NCI-H2171 (cell line): ENCODE results near the gene CAMTA1.
"Not testable (repeated sequence)": the region's sequence is repeated elsewhere in the genome, so short reads cannot be mapped to it uniquely, and the experiment has no call there.

Experiments used
- DNase-seq: peaks from one replicate; lab custom pipeline; 2025; lab: John Stamatoyannopoulos, UW

CAMTA1 gene

DNA sequence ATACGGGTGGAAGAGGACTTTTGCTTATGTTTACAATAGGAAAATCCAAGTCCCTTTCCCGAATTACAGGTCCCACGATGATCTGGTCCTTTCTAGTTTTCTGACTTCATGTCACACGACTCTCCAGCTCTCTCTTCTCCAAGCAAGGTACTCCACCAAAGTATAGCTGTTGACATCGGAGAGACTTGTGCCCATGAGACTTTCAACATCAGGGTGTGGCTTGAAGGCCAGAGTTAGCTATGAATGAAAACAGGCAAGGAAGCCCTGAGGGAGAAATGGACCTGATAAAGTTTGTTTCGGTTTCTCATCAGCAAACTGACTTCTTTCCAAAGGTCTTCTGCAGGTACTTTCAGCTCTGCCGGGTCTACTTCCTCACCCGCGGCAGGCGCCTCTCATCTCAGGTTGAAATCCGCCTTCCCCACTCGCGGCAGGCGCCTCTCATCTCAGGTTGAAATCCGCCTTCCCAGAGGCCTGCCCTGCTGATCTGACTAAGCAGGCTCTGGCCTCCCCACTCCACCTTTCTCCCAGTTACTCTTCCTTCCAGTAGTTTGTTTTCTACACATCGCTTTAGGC lies 996.8 kb downstream of the CAMTA1 start:
- no peak for DNase-seq

DNA sequence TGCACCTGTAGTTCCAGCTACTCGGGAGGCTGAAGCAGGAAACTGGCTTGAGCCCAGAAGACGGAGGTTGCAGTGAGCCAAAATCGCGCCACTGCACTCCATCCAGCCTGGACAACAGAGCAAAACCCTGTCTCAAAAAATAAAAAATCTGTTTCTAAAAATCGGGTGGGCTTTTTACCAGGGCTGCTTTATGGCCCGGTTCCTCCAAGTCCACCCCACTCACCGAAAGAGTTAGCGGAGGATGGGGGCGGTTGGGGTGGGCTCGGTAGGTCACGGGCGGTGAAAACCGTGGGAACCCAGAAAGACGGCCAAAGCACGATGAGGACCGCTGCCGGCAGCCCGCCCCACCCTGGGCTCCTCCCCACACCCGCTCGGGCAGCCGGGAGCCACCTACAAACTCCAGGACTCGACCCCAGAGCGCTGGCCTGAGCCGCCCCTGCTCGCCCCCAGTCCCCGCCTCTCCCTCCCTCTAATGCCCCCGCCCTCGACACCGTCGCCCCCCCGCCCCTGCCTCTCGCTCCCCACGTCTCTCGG lies 998.0 kb downstream of the CAMTA1 start:
- DNase-seq, result no peak

DNA sequence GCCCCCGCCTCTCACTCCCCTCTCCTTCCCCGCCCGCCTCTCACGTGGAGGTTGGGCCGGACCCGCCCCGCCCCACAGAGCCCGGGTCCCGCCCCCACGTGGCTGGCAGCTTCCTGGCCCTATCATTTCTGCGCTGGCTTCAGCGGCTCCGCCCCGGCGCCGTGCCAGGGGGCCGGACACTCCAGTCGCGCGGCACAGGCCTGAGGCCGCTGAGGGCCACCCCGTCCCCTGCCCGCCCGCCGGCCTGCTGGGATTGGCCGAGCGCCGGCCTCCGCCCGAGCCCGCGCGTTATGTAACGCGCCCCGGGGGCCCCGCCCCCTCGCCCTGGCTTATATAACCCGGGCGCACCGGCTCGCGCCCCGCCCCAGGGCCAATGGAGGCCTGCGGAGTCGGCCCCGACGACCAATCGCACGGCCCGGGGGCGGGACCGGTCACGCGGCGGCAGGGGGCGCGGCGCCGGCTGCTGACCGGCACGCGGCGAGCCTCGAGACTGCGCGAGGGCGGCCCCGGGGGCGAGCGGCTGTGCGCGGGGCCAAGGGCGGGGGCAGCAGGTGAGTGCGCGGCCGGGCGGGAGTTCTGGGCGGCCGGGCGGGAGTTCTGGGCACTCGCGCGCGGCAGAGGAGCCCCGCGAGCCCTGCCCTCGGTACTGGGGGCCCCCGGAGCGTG lies 998.7 kb downstream of the CAMTA1 start, which contains the start of gene PER3:
PER3 (plus strand) TSS at position 466 of the 666 bp plus-strand sequence. CDS start 587 bp downstream, outside the sequence.
- DNase-seq, result peak; percentile 93

DNA sequence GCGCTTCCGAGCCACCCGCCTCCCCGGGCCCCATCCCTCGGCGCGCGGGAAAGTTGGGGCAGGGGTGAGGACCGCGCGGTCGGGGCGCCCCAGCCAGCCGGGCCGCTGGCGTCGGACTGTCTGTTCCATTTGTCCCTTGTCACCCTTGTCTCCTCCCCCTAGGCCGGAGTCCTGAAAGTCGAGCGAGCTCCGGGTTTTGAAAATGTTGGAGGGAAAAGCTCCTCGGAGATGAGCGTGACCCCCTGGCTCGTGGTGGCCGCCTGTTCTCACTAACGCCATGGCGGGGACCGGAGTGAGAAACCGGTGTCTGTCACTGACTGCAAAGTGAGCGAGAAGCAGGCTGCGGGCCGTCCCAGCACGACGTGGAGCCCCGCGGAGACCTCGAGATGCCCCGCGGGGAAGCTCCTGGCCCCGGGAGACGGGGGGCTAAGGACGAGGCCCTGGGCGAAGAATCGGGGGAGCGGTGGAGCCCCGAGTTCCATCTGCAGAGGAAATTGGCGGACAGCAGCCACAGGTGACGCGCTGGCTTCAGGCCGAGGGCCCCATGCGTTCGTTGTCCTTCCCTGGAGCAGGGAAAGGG lies 999.3 kb downstream of the CAMTA1 start:
- DNase-seq, result no peak

DNA sequence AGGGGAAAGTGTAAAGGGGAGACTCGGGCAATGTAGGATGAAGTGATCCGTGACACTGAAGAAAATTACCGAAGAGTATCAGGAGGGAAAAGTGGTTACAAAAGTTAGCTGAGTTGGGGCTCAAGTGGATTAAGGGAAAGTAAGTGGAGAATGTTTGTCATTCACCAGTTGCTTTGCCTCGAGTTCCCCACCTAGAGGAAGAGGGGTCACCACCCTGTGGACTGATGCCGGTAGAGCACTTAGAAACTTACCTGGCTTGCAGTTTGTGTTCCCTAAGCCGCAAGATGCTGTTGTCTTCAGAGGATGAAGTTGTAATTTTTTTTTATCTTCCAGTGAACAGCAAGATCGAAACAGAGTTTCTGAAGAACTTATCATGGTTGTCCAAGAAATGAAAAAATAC lies 999.9 kb downstream of the CAMTA1 start:
- DNase-seq, result no peak

DNA sequence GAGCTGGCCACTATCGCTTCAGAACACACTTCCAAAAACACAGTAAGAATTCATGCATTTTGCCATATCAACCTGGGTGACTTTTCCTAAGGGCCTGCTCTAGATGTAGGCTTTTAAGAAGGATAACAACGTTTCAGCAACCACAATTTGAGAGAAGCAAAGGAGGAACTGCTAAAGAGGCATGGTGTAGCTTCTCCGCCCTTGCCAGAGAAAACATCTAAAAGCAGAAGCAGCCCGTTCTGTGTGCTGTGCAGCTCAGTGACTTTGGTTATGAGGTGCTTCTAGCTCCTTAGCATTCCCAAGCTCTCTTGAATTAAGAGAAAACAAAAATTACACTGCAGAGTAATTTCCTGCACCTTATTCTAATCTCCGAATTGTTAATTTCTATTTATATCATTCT lies 1001.5 kb downstream of the CAMTA1 start:
- DNase-seq, result no peak

DNA sequence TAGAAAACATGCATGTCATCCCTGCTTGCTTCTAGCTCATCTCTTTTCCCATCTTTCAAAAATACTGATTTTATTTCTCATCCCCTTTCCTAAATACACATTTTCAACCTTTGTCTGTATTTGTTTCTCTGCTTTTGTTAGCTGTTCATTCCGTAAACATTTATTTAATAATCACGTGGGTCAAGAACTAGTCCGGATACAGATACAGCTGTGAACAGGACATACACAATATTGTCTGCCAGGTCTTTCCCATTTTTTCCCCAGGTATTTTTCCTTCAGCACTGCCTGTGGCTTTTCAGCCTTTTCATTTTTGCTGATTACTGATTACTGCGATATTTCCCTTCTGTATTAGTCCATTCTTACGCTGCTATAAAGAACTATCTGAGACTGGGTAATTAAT lies 1004.6 kb downstream of the CAMTA1 start:
- DNase-seq, result no peak

DNA sequence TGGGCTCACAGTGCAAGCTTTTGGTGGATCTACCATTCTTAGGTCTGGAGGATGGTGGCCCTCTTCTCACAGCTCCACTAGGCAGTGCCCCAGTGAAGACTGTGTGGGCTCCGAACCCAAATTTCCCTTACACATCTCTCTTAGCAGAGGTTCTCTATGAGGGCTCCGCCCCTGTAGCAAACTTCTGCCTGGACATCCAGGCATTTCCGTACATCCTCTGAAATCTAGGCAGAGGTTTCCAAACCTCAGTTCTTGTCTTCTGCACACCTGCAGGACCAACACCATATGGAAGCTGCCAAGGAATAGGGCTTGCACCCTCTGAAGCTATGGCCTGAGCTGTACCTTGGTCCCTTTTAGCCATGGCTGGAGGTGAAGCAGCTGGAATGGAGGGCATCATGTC lies 1005.8 kb downstream of the CAMTA1 start:
- DNase-seq, result not testable (repeated sequence)

DNA sequence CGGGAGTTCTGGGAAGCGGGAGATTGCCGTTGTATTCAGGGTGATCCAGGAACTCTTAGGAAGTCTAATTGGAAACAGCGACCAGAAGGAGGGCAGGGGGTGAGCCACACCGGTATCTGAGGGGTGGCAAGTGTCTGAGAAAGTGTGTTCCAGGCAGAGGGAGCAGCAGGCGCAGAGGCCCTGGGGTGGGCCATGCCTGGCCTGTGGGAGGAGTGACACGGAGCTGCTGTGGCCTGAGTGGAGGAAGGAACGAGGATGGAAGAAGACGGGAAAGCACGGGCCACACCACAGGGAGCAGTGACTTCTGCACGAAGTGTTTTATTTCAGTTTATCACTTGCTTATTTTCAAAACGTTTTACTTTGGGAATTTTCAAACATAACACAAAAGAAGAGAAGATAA lies 1010.2 kb downstream of the CAMTA1 start:
- DNase-seq, result no peak

DNA sequence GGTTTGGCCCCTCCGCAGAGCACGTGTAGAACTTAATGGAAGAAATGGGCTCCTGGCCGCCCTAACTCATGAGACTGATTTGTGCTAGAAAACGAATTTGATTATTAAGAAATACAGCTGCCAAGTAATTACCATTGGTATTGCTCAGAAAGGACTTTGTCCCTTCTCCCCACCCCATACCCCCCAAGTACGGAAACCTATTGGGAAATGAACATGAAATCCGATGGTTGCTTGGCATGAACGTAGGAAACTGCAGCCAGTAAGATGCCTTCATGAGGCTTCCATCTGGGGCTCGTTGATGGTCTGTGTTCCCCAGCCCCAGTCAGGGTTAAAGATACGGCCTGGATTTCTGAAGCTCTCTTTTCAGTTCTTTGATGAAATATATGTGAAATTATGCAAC lies 1020.2 kb downstream of the CAMTA1 start:
- no peak for DNase-seq

DNA sequence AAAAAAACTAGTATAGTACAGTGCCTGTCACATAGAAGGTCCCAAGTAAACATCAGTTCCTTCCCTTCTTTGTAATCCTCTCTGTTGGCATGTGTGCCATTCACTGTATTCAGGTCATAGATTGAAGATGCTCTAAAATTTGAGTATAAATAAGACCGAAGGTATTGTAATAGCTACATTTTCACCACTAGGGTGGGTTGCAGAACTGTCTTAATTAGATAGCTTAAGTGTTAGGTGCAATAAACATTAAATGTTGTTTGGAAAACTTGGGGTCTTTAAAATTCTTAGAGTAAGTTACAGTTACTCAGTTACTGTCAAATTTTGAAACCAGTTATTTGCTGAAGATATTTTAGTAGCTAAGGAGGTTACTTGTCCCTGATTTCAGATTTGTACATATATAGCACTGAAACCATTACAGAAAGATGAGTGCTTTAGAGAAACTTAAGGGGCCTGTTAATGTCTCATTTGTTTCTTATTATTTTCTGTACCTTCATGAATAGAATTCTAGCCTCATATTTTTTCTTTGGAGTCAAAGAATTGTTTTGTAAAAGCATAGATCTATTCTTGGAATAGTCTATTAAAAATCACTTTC lies 1023.1 kb downstream of the CAMTA1 start:
- DNase-seq, result peak; percentile 8

DNA sequence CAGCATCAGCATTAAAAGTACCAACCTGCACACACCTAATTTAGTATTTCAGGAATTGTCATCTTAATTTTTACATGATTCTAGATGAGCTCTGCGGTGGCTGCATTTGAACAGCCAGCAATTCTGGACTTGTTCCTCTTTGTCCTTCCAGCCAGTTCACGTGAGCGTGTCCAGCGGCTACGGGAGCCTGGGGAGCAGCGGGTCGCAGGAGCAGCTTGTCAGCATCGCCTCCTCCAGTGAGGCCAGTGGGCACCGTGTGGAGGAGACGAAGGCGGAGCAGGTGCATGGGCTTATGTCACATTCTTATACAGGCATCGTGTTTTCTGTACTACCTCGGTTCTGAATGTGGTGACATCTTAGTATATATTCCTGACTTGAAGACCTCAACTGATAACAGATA lies 1024.5 kb downstream of the CAMTA1 start:
- no peak for DNase-seq

DNA sequence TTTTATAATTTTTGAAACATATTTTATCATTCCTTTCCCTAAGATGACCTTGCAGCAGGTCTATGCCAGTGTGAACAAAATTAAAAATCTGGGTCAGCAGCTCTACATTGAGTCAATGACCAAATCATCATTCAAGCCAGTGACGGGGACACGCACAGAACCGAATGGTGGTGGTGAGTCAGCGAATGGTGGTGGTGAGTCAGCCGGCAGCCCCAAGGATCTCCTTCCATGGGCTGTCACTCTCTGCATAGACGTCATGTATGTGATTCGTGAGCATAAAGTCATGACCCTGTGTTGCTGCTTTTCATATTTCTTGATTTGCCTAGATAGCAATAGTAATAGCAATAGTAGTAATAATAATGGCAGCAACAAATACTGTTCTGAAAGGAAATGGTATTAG lies 1025.1 kb downstream of the CAMTA1 start:
- DNase-seq, result no peak

DNA sequence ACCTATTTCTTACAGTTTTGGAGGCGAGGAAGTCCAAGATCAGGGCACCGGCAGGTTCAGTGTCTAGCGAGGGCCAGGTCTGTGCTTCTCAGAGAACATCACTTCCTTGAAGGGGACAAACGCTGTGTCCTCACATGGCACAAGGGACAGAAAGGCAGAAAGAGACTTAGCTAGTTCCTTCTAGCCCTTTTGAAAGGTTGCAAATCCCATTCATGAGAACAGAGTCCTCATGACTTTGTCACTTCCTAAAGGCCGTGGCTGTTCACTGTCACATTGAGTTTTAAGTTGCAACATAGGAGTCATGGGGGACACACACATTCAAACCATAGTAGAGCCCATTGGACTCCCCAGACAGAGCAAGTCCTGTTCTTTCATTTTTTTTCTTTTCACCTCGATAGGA lies 1026.2 kb downstream of the CAMTA1 start:
- DNase-seq, result no peak

DNA sequence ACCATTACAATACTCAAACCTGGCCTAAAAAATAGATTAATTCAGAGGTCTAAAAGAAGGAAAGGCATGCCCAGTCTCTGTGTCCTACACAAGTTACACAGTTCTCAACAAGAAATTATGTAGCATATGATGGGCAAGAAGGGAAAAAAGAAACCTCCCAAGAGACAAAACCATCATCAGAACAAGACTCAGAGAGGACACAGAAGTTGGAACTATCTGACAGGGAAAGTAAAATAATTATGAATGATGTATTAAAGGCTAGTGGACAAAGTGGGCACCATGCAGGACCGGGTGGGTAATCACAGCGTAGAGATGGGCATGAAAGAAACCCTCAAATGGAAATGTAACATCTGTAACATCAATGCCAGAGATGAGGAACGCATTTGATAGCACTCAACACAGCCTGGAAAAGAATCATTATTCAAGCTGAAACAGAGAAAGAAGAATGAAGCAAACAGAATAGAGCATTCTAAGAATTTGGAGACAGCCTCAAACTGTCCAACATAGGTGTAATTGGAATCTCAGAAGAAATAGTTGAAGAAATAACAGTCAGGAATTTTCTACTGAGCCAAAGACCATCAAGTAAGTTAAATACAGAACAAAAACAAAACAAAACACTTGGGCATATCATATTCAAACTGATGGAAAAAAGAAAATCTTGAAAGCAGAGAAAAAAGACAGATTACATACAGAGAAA lies 1028.6 kb downstream of the CAMTA1 start:
- no peak for DNase-seq
